Activated T-cell treated with anti-CD3 and anti-CD28 coated beads for 48 hours (primary cell): ENCODE measurements around the gene SLC44A4.

Experiments
- DNase-seq: peaks from one replicate; pipeline ENCODE4 v3.0.0-alpha.2; 2020; ENCODE audit warnings: low read depth

SLC44A4 gene

DNA sequence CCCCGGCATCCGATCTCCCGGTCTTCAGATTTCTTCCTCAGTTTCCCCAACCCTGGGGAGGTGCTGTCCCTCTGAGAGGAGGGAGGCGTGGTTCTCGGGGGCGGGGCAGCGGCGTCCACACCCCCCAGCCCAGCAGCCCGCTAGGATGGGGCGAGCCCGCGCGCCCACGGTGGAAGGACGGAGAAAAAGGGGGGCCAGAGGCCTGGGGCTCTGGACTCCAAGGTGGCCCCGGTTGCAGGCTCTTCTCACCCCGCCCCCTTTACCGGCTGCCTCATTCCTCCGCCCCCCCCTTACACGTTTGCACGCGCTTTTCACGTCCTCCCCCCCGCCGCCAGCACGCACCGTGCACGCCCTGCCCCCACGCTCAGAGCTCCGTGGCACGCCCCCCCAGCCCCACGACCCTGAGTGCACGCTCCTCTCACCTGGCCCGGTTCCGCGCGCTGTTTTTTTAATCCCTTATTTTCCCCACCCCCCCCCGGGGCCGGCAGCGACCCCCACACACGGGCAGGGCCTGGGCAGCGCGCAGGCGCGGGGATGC lies 22.7 kb upstream of the SLC44A4 start:
- DNase-seq, result peak; percentile 55

GRCh38 chr6:31900917-31901414 lies 22.2 kb upstream of the SLC44A4 start:
- no peak for DNase-seq

- DNase-seq, result no peak
Measured at GRCh38 chr6:31899882-31900722, 21.3 kb upstream of the SLC44A4 start.

GRCh38 chr6:31899215-31899614 lies 20.4 kb upstream of the SLC44A4 start:
- no peak for DNase-seq

GRCh38 chr6:31898383-31899011 lies 19.7 kb upstream of the SLC44A4 start:
- no peak for DNase-seq

- DNase-seq, result peak; percentile 87
Measured at GRCh38 chr6:31897612-31898382, 19.0 kb upstream of the SLC44A4 start, which contains the start of gene EHMT2. EHMT2 (minus strand) TSS chr6:31897698; CDS start chr6:31897677, 21 bp downstream.

GRCh38 chr6:31896856-31897611 lies 18.2 kb upstream of the SLC44A4 start:
- DNase-seq, result no peak

GRCh38 chr6:31896493-31896855 lies 17.7 kb upstream of the SLC44A4 start:
- no peak for DNase-seq

DNA sequence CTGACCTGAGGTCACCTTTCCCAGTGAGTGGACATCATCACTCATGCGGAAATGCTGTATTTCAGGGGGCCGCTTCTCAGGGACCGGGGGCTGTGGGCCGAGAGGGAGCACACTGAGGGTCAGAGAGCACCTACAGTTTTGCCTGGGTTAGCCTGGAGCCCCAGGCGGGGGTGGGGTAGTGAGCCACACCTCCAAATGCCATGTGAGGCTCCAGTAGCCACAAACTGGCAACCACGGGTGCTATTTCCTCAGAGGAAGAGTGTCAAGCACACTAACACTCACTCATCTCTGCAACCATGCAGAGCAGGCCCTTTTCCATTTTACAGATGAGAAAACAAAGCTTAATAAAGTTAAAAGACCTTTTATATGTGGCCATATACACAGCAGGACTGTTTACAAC lies 14.0 kb upstream of the SLC44A4 start:
- no peak for DNase-seq

DNA sequence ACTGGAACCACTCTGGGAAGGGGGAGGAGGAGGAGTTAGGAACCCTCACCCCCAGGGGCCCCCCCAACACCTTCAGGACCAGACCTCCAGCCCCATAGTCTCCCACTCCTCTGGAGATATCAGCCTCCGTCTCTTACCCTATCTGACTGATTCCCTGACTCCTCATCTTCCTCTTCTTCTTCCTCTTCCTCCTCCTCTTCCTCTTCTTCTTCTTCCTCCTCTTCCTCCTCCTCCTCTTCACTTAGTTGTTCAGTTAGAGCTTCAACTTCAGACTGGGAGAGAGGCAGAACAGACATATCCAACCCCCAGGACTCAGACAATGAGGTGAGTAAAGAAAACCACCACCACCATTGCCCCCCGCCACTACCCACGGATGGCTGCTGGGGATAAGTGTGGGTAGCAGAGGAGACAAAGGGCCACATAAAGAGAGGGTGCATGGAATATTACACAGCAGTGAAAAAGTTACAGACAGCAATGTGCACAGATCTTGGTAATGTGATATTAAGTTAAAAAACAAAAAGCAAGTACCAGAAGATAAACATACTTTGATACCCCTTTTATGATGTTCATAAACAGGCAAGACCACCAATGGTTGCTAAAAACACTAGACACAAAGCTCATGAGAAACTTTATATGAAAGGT lies 10.7 kb upstream of the SLC44A4 start:
- DNase-seq, result no peak

DNA sequence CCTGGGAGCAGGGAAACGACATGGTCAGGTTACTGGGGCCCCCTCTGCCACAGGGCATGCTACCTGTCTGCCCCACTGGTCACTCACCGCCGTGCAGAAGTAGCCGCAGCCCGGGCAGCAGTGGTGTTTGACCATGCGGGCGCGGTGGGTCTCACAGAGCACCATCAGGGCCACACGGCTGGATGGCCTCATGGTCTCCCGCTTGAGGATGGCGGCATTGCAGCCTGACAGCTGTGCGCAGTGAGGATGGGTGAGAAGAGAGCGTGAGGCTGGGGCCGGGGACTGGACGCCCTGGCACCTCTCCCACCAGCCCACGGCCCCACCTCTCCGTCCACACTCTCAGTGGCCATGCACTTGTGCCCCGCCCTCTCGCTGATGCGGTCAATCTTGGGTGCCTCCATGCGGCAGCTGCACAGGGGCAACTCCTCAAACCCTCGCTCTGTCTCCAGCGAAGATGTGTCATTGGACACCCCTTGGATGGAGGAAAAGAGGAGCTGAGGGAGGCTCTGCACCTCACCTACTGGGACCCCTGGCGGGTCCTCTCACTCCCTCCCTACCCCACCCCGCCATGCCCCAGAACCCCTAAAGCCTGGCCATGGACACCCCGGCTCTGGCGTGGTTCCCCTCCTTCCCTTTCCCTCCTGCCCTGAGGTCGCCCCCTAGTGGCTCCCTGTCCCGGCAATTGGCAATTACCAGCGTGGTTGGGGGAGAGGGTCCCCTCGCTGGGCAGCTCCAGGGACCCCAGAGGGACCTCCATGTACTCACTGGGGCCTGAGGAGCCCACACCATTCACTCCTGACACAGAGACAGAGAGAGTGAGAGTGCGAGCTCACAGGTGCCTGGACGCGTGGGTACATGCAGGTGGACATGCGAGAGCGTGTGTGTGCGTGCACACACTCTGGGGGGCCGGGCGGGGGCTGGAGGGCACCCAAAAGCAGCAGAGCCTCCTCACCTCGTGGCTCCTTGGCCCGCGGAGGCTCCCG lies 9.8 kb upstream of the SLC44A4 start:
- DNase-seq, result peak; percentile 45

DNA sequence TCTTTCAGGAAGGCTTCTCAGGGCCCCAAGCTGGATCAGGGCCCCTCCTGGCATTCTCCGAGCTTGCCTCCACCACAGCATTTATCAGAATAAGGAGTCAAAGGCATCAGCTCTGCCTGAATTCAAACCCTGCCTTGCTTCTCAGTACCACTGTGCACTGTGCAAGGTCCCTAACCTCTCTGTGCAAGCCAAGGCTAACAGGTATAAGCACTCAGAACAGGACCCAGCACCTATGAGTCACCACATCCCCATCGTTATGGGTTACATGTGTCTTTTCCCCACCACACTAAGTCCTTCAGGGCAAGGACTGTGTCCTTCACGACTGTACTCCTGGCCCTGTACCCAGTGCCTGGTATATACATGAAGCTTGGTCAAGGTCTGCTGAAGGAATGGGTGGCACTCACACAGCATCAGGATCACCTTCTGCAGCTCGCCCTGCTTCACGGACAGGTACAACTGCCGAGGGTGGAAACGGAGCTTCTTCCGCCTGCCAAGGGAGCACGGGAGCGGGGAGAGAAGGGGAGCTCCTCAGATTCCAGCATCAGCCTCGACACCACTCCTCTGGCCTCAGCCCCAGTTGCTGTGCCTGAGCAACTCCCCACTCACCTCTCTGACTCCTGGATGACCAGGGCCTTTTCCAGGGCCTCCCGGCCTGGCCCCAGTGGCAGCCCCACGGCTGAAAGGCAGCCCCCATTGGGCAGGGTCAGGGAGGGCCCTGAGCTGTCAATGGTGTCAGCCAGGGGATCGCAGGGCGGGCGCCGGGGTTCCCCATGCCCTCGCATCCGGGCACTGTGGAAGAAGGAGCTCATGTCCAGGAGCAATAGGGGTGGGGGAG lies 8.6 kb upstream of the SLC44A4 start:
- DNase-seq, result no peak

GRCh38 chr6:31886541-31886991 lies 7.8 kb upstream of the SLC44A4 start:
- no peak for DNase-seq

DNA sequence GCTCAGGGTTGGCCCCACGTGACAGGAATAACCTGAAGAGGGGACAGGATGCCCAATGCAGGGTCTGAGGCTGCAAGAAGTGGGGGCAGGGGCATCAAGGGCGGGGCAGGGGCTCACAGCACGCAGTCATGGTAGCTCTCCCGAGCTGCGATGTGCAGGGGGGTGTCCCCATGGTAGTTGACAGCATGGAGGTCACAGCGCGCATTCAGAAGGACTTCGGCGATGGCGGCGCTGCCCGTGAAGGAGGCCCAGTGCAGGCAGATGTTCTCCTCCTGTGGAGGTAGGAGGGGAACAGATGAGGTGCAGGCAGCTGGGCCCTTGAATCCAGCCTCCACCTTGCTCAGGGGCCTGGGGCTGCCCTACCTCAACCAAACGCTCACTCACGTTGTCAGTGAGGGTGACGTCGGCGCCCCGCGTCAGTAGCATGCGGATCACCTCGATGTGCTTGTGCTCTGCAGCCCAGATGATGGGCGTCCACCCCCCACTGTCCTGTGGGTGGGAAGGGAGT lies 5.8 kb upstream of the SLC44A4 start:
- DNase-seq, result no peak

- DNase-seq, result no peak
Measured at GRCh38 chr6:31883676-31884075, 4.9 kb upstream of the SLC44A4 start.

GRCh38 chr6:31882344-31882743 lies 3.5 kb upstream of the SLC44A4 start:
- no peak for DNase-seq

DNA sequence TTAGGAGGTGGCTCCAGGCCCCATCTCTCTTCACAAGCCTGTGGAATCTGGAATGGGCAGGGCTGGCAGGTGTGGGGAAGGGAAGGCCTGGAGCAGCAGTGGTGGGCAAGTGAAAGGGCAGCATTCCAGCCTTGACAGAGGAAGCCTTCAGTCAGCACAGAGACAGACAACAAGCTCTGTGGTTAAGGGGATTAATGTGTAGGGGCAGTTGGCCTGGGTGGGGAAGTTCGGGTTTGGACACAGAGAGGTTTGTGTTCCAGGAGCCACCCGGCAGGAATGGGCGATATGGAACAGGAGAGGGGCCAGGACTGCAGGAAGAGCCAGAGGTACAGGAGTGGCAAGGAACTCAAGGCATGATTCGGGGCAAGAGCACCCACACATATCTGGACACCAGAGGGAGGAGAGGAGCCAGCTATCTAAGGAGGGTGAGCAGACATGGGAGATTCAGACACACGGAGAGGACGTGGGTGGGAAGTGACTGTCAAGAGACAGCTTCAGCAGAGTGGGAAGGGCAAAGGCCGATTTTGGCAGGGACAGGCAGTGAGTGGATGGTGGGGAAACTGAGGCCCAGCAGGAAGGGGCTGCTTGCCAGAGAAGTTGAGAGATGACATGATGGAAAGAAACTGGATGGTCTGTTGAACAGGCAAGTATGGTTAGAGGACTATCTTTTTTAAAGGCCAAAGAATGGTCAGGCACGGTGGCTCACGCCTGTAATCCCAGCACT lies 2.5 kb upstream of the SLC44A4 start:
- no peak for DNase-seq

DNA sequence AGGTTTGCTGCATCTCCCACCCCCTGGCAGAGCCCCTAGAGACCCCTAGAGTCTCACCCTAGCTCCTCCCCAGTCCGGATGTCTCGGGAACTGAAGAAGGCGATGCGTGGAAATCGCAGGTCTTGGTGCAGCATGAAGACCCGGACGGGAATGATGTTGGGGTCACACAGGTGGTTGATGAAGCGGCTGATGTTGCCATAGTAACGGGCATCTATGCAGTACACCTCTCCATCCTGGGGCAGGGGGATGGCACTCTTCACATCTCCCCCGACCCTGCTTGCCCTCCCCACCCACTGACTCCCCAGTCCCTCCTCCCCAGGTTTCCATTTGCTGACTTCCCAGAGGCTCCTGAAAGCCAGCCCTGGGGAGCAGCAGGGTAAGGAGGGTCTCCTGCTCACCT lies 1.8 kb upstream of the SLC44A4 start:
- no peak for DNase-seq
